Liver (tissue), 9 donors: Measurements from ENCODE around the gene LETMD1. TPM values are rescaled to one million over a fixed set of nuclear protein-coding genes. Genes with fewer than 3 reads are reported as not detected.

Experiments used
- DNase-seq: peaks from one replicate; pipeline ENCODE4 v3.0.0-alpha.2; 2017; ENCODE audit warnings: low spot score
- H3K27ac ChIP-seq, 2 donors: one replicate each; pipeline ENCODE4 v1.7.0; 2013; ENCODE audit warnings: inconsistent platforms in 2 of 2, low read length in 2 of 2, control low read depth in 1 of 2, low read depth in 1 of 2, mild to moderate bottlenecking in 1 of 2
- H3K27me3 ChIP-seq, 4 donors: one replicate each; pipeline versions ENCODE4 v1.6.1 to v1.7.0; 2013; ENCODE audit warnings: low read length in 3 of 4, inconsistent platforms in 1 of 4, mild to moderate bottlenecking in 1 of 4, moderate library complexity in 1 of 4; ENCODE audit not compliant: control insufficient read depth in 4 of 4, insufficient read depth in 4 of 4
- H3K36me3 ChIP-seq, 4 donors: one replicate each; pipeline versions ENCODE4 v1.6.1 to v1.7.0; 2013; ENCODE audit warnings: low read length in 3 of 4, mild to moderate bottlenecking in 3 of 4, low read depth in 1 of 4, moderate library complexity in 1 of 4; ENCODE audit not compliant: control insufficient read depth in 4 of 4, insufficient read depth in 3 of 4
- H3K4me1 ChIP-seq, 4 donors: one replicate each; pipeline versions ENCODE4 v1.6.1 to v1.7.0; 2013; ENCODE audit warnings: low read length in 3 of 4, mild to moderate bottlenecking in 3 of 4, moderate library complexity in 1 of 4; ENCODE audit not compliant: control insufficient read depth in 4 of 4, insufficient read depth in 4 of 4
- H3K4me3 ChIP-seq, 3 donors: one replicate each; pipeline versions ENCODE4 v1.6.1 to v1.7.0; 2013; ENCODE audit warnings: low read length in 3 of 3, control low read depth in 1 of 3, low read depth in 1 of 3, mild to moderate bottlenecking in 1 of 3
- H3K9ac ChIP-seq, 2 donors: one replicate each; pipeline ENCODE4 v1.7.0; 2013; ENCODE audit warnings: low read length in 2 of 2, mild to moderate bottlenecking in 2 of 2, moderate library complexity in 2 of 2, control low read depth in 1 of 2, low read depth in 1 of 2
- H3K9me3 ChIP-seq, 4 donors: one replicate each; pipeline versions ENCODE4 v1.6.1 to v1.7.0; 2013; ENCODE audit warnings: low read length in 3 of 4; ENCODE audit not compliant: control insufficient read depth in 4 of 4
- EGR1 ChIP-seq, 2 donors: IDR thresholded peaks; 2 replicates each; pipeline ENCODE4 v1.6.1; 2016 to 2018; ENCODE audit warnings: antibody characterized with exemption in 2 of 2, low read depth in 2 of 2
- FOXA1 ChIP-seq: IDR thresholded peaks from 2 replicates; pipeline ENCODE4 v1.6.1; 2016; ENCODE audit warnings: antibody characterized with exemption
- FOXA2 ChIP-seq: IDR thresholded peaks from 2 replicates; pipeline ENCODE4 v1.6.1; 2016; ENCODE audit warnings: antibody characterized with exemption
- GABPA ChIP-seq, 2 donors: IDR thresholded peaks in 1 of 2; conservative IDR thresholded peaks in 1 of 2; 2 replicates each; pipeline ENCODE4 v1.6.1; 2016; ENCODE audit warnings: antibody characterized with exemption in 2 of 2, mild to moderate bottlenecking in 1 of 2, moderate library complexity in 1 of 2
- HNF4A ChIP-seq, 2 donors: conservative IDR thresholded peaks; 2 replicates each; pipeline ENCODE4 v1.6.1; 2016; ENCODE audit warnings: antibody characterized with exemption in 2 of 2, mild to moderate bottlenecking in 2 of 2
- HNF4G ChIP-seq: IDR thresholded peaks from 2 replicates; pipeline ENCODE4 v1.6.1; 2016; ENCODE audit warnings: antibody characterized with exemption
- JUND ChIP-seq, 2 donors: IDR thresholded peaks; 2 replicates each; pipeline ENCODE4 v1.6.1; 2016; ENCODE audit warnings: antibody characterized with exemption in 2 of 2
- NR2F2 ChIP-seq: IDR thresholded peaks from 2 replicates; pipeline ENCODE4 v1.6.1; 2016; ENCODE audit warnings: antibody characterized with exemption
- RAD21 ChIP-seq, 2 donors: IDR thresholded peaks; 2 replicates each; pipeline ENCODE4 v1.6.1; 2016; ENCODE audit warnings: antibody characterized with exemption in 2 of 2, mild to moderate bottlenecking in 2 of 2
- RXRA ChIP-seq, 2 donors: IDR thresholded peaks; 2 replicates each; pipeline ENCODE4 v1.6.1; 2017 to 2018; ENCODE audit warnings: antibody characterized with exemption in 2 of 2, mild to moderate bottlenecking in 1 of 2
- SP1 ChIP-seq: IDR thresholded peaks from 2 replicates; pipeline ENCODE4 v1.6.1; 2018; ENCODE audit warnings: antibody characterized with exemption, mild to moderate bottlenecking
- YY1 ChIP-seq: IDR thresholded peaks from 2 replicates; pipeline ENCODE4 v1.6.1; 2016; ENCODE audit warnings: antibody characterized with exemption, mild to moderate bottlenecking
- WGBS: extraction: QIAGEN DNeasy Blood & Tissue Kit; methylation state at CpG from one replicate; pipeline ENCODE4 v1.1.7; 2013; 5-methylcytosine and 5-hydroxymethylcytosine counted together
- polyA plus RNA-seq, 2 donors: library from polyadenylated mRNA; stranded (reverse) in 1 of 2; unstranded in 1 of 2; fragments of 200-250 nt in 1 of 2; fragments of >200 nt in 1 of 2; fragmentation: Nextera tagmentation in 1 of 2; extraction: Ambion mirVana in 1 of 2; gene quantifications; one replicate each; pipeline versions ENCODE4 v1.2.1 to v1.2.3, GENCODE V29; 2013 to 2015
- total RNA-seq, 2 donors: library from RNA; depleted of rRNA; stranded (reverse); fragments of >200 nt; gene quantifications; one replicate each; pipeline ENCODE4 v1.2.3, GENCODE V29; 2014
- TF ChIP-seq, protein P1 (sequence below): IDR thresholded peaks from 2 replicates; pipeline ENCODE4 v1.6.1; 2016; ENCODE audit warnings: antibody characterized with exemption, mild to moderate bottlenecking
- TF ChIP-seq, protein P2 (sequence below): fragments of 150-350 bp; IDR thresholded peaks from 2 replicates; pipeline ENCODE4 v1.5.1; 2017; ENCODE audit warnings: improper control_type of control experiment, low read depth, low read length; ENCODE audit not compliant: missing input control
- TF ChIP-seq, protein P3 (sequence below): IDR thresholded peaks from 2 replicates; pipeline ENCODE4 v1.6.1; 2016; ENCODE audit warnings: antibody characterized with exemption
- TF ChIP-seq, protein P4 (sequence below): IDR thresholded peaks from 2 replicates; pipeline ENCODE4 v1.6.1; 2016; ENCODE audit warnings: antibody characterized with exemption
- TF ChIP-seq, protein P5 (sequence below): IDR thresholded peaks from 2 replicates; pipeline ENCODE4 v1.6.1; 2016; ENCODE audit warnings: antibody characterized with exemption
- donor health status: healthy.
- donor health status: healthy.
- donor health status: healthy.
- donor health status: healthy.
- donor health status: healthy.

LETMD1 gene
- total and polyA plus RNA-seq, 4 donors = 17.6 to 41.0 (median 22.5) TPM

DNA sequence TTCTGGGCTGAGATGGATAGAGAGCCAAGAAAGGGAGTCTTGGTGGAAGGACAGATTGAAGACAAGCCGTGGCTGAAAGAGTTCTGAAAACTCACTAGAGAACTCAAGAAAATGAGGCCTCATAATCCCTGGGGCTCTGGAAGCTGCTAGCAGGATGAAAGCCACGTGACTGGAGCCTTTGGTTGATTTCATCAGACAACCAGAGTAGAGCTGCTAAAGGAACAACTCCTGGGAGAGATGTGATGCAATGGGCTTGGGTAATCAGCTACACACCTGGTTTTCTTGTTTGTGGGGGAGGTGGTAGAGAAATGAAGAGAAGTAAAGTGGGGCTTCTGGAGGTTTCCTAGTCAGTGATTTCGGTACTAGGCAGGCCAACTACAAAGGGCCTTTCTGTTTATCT lies 21.9 kb downstream of the LETMD1 start:
- no peak overlapping the region for H3K4me3 ChIP-seq
- peaks cover 0 to 5% (median 0%) of the 10 kb centered on the region in 4 donors for H3K4me1 ChIP-seq
- H3K27ac ChIP-seq = peak overlapping the region in 1 of 2 donors; percentile 54
- no peaks in the 10 kb centered on the region for H3K27me3 ChIP-seq
- no peak overlapping the region for H3K9ac ChIP-seq
- no peaks in the 10 kb centered on the region for H3K9me3 ChIP-seq
- WGBS = 69% methylated on average over 3 of the region's 3 CpGs
- TF ChIP-seq HNF4G (no peak), RAD21 (IDR thresholded peaks at IDR 0.05) (peak; percentile 16 to 20), JUND (IDR thresholded peaks at IDR 0.05) (peak in 1 of 2 donors; percentile 46), FOXA2 (no peak), YY1 (peak; percentile 66), NR2F2 (no peak), RXRA (IDR thresholded peaks at IDR 0.05) (peak in 1 of 2 donors; percentile 47), HNF4A (conservative IDR thresholded peaks at IDR 0.05) (peak; percentile 29 to 54), EGR1 (IDR thresholded peaks at IDR 0.05; ENCODE audit: low read depth in 2 of 2) (no peak), GABPA (IDR thresholded peaks at IDR 0.05 in 1 of 2, conservative IDR thresholded peaks at IDR 0.05 in 1 of 2) (peak in 1 of 2 donors; percentile 44), FOXA1 (no peak), SP1 (no peak)
- TF ChIP-seq, protein P1, sequence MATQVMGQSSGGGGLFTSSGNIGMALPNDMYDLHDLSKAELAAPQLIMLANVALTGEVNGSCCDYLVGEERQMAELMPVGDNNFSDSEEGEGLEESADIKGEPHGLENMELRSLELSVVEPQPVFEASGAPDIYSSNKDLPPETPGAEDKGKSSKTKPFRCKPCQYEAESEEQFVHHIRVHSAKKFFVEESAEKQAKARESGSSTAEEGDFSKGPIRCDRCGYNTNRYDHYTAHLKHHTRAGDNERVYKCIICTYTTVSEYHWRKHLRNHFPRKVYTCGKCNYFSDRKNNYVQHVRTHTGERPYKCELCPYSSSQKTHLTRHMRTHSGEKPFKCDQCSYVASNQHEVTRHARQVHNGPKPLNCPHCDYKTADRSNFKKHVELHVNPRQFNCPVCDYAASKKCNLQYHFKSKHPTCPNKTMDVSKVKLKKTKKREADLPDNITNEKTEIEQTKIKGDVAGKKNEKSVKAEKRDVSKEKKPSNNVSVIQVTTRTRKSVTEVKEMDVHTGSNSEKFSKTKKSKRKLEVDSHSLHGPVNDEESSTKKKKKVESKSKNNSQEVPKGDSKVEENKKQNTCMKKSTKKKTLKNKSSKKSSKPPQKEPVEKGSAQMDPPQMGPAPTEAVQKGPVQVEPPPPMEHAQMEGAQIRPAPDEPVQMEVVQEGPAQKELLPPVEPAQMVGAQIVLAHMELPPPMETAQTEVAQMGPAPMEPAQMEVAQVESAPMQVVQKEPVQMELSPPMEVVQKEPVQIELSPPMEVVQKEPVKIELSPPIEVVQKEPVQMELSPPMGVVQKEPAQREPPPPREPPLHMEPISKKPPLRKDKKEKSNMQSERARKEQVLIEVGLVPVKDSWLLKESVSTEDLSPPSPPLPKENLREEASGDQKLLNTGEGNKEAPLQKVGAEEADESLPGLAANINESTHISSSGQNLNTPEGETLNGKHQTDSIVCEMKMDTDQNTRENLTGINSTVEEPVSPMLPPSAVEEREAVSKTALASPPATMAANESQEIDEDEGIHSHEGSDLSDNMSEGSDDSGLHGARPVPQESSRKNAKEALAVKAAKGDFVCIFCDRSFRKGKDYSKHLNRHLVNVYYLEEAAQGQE = no peak
- TF ChIP-seq, protein P2, sequence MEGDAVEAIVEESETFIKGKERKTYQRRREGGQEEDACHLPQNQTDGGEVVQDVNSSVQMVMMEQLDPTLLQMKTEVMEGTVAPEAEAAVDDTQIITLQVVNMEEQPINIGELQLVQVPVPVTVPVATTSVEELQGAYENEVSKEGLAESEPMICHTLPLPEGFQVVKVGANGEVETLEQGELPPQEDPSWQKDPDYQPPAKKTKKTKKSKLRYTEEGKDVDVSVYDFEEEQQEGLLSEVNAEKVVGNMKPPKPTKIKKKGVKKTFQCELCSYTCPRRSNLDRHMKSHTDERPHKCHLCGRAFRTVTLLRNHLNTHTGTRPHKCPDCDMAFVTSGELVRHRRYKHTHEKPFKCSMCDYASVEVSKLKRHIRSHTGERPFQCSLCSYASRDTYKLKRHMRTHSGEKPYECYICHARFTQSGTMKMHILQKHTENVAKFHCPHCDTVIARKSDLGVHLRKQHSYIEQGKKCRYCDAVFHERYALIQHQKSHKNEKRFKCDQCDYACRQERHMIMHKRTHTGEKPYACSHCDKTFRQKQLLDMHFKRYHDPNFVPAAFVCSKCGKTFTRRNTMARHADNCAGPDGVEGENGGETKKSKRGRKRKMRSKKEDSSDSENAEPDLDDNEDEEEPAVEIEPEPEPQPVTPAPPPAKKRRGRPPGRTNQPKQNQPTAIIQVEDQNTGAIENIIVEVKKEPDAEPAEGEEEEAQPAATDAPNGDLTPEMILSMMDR = no peak
- TF ChIP-seq, protein P3, sequence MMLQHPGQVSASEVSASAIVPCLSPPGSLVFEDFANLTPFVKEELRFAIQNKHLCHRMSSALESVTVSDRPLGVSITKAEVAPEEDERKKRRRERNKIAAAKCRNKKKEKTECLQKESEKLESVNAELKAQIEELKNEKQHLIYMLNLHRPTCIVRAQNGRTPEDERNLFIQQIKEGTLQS = peak; percentile 89
- TF ChIP-seq, protein P4, sequence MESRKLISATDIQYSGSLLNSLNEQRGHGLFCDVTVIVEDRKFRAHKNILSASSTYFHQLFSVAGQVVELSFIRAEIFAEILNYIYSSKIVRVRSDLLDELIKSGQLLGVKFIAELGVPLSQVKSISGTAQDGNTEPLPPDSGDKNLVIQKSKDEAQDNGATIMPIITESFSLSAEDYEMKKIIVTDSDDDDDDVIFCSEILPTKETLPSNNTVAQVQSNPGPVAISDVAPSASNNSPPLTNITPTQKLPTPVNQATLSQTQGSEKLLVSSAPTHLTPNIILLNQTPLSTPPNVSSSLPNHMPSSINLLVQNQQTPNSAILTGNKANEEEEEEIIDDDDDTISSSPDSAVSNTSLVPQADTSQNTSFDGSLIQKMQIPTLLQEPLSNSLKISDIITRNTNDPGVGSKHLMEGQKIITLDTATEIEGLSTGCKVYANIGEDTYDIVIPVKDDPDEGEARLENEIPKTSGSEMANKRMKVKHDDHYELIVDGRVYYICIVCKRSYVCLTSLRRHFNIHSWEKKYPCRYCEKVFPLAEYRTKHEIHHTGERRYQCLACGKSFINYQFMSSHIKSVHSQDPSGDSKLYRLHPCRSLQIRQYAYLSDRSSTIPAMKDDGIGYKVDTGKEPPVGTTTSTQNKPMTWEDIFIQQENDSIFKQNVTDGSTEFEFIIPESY = peak; percentile 49
- TF ChIP-seq, protein P5, sequence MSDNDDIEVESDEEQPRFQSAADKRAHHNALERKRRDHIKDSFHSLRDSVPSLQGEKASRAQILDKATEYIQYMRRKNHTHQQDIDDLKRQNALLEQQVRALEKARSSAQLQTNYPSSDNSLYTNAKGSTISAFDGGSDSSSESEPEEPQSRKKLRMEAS = peak; percentile 67
- DNase-seq = peak; percentile 36
- H3K36me3 ChIP-seq = peaks cover 5 to 25% (median 17%) of the 10 kb centered on the region in 4 donors
